ENCODE data around the gene SUGCT.

SUGCT gene

DNA sequence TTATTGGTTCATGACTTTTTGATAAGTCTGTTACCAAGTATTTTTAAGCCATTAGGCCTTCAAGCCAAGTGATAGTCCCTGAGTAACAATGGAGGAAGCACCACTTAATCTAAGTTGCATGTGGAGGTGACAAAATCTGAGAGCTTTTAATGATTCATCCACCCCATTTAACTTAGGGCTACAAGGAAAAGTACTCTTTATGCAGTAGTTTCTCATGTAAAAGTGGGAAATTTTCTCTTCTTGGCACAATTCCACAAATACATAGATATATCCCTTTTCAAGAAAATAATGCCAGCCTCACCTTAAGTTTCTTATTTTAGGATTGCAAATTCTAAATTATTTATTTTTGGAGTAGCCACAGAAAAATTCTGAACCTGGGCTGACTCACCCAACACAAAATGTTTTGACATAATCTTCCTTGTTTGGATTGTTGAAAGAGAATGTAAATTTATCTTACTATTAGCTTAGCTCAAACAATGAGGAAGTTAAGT, 85.7 kb downstream of the SUGCT start:
- H3K27me3 ChIP-seq (replicated peaks; ENCODE audit: insufficient read depth, low read length): no peaks in the 10 kb centered on the region
- H3K9ac ChIP-seq (ENCODE audit: low read length): no peak overlapping the region
- H3K36me3 ChIP-seq (replicated peaks; ENCODE audit: insufficient read depth, low read length): no peaks in the 10 kb centered on the region
- DNase-seq: no peak
- H3K27ac ChIP-seq (ENCODE audit: low read length): no peak overlapping the region
- no peak overlapping the region for H3K4me2 ChIP-seq (ENCODE audit: low read depth, low read length)
- H3K9me2 ChIP-seq (replicated peaks; ENCODE audit: insufficient read depth, low read length): no peaks in the 10 kb centered on the region
- no peak overlapping the region for H2AFZ ChIP-seq (ENCODE audit: low read length)
- no peak for TF ChIP-seq EZH2phosphoT487 (IDR thresholded peaks at IDR 0.05; ENCODE audit: low read length)
- TF ChIP-seq, protein P1, sequence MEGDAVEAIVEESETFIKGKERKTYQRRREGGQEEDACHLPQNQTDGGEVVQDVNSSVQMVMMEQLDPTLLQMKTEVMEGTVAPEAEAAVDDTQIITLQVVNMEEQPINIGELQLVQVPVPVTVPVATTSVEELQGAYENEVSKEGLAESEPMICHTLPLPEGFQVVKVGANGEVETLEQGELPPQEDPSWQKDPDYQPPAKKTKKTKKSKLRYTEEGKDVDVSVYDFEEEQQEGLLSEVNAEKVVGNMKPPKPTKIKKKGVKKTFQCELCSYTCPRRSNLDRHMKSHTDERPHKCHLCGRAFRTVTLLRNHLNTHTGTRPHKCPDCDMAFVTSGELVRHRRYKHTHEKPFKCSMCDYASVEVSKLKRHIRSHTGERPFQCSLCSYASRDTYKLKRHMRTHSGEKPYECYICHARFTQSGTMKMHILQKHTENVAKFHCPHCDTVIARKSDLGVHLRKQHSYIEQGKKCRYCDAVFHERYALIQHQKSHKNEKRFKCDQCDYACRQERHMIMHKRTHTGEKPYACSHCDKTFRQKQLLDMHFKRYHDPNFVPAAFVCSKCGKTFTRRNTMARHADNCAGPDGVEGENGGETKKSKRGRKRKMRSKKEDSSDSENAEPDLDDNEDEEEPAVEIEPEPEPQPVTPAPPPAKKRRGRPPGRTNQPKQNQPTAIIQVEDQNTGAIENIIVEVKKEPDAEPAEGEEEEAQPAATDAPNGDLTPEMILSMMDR (IDR thresholded peaks at IDR 0.05; ENCODE audit: low read length): no peak
- no peak for TF ChIP-seq EZH2 (optimal IDR thresholded peaks at IDR 0.05; ENCODE audit: low read depth, low read length)
- no peaks in the 10 kb centered on the region for H3K9me3 ChIP-seq (replicated peaks; ENCODE audit: insufficient read depth, low read length)
- H3K4me1 ChIP-seq (ENCODE audit: low read length): no peaks in the 10 kb centered on the region
- H3K79me2 ChIP-seq (ENCODE audit: low read length): no peaks in the 10 kb centered on the region
- H3K4me3 ChIP-seq (ENCODE audit: low read length): no peak overlapping the region
- no peaks in the 10 kb centered on the region for H4K20me1 ChIP-seq (ENCODE audit: insufficient read depth, low read length)
- no peaks in the 10 kb centered on the region for H3F3A ChIP-seq (ENCODE audit: insufficient read depth, low read length)

DNA sequence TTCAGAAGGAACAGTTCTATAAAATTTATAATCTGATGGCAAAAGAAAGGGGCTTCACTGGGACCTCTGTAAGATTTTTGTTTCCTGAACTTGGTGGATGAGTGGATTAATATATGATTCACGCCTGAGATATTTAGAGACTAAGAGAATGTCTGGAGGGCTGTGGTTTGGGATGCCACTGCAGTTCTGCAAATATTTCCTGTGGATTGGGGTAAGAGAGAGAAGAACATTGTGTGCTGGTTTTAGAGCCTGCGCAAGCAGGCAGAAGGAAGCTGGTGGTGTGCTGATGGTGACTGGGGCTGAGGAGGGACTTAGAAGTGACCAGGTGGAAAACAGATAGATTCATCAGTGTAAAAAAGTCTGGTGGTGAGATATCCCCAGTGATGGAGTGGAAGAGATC, 87.0 kb downstream of the SUGCT start:
- Histone ChIP-seq H3K4me1 (ENCODE audit: low read length) (no peaks in the 10 kb centered on the region), H3K9ac (ENCODE audit: low read length) (no peak overlapping the region), H3F3A (ENCODE audit: insufficient read depth, low read length) (no peaks in the 10 kb centered on the region), H3K27me3 (replicated peaks; ENCODE audit: insufficient read depth, low read length) (no peaks in the 10 kb centered on the region), H3K36me3 (replicated peaks; ENCODE audit: insufficient read depth, low read length) (no peaks in the 10 kb centered on the region), H3K27ac (ENCODE audit: low read length) (no peak overlapping the region), H3K9me3 (replicated peaks; ENCODE audit: insufficient read depth, low read length) (no peaks in the 10 kb centered on the region), H3K4me3 (ENCODE audit: low read length) (no peak overlapping the region), H3K4me2 (ENCODE audit: low read depth, low read length) (no peak overlapping the region), H3K79me2 (ENCODE audit: low read length) (no peaks in the 10 kb centered on the region), H4K20me1 (ENCODE audit: insufficient read depth, low read length) (no peaks in the 10 kb centered on the region), H3K9me2 (replicated peaks; ENCODE audit: insufficient read depth, low read length) (no peaks in the 10 kb centered on the region), H2AFZ (ENCODE audit: low read length) (no peak overlapping the region)
- no peak for DNase-seq
- no peak for TF ChIP-seq EZH2 (optimal IDR thresholded peaks at IDR 0.05; ENCODE audit: low read depth, low read length)
- no peak for TF ChIP-seq EZH2phosphoT487 (IDR thresholded peaks at IDR 0.05; ENCODE audit: low read length)
- TF ChIP-seq, protein P1 (IDR thresholded peaks at IDR 0.05; ENCODE audit: low read length): no peak

DNA sequence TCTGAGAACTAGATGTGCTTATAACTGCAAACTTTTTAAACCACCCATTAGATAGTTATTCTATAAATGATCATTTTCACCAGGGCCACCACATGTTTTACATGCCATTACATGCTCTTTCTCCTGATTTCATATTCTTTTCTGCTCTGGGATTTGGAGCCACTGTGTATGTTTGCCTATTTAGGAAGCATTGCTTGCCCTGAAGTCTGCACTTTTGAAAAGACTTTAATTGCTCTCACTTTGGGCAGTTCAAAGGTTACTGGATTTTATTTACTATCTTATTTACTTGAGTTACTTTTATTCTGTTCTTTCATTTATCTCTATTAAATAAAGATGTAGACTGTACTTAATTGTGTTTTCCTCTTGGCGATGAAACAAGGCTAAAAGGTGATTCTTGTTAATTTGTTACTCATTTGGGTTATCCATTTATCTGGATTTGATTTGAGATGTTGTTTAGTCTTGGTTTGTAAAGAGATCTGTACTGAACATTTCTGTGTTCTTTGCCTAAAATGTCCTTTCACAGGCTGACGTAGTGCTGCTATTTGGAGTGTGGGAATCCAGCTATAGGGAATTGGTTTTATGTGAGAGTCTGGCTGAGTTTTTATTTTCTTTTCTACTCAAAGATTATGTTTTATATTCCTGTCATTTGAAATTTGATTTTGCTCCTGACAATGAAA, 88.8 kb downstream of the SUGCT start:
- Histone ChIP-seq H3K4me1 (ENCODE audit: low read length) (no peaks in the 10 kb centered on the region), H4K20me1 (ENCODE audit: insufficient read depth, low read length) (no peaks in the 10 kb centered on the region), H3K27me3 (replicated peaks; ENCODE audit: insufficient read depth, low read length) (no peaks in the 10 kb centered on the region), H3K9me3 (replicated peaks; ENCODE audit: insufficient read depth, low read length) (no peaks in the 10 kb centered on the region), H3F3A (ENCODE audit: insufficient read depth, low read length) (no peaks in the 10 kb centered on the region), H3K9me2 (replicated peaks; ENCODE audit: insufficient read depth, low read length) (no peaks in the 10 kb centered on the region), H3K36me3 (replicated peaks; ENCODE audit: insufficient read depth, low read length) (no peaks in the 10 kb centered on the region), H3K79me2 (ENCODE audit: low read length) (no peaks in the 10 kb centered on the region), H3K9ac (ENCODE audit: low read length) (no peak overlapping the region), H3K4me3 (ENCODE audit: low read length) (no peak overlapping the region), H3K27ac (ENCODE audit: low read length) (no peak overlapping the region), H2AFZ (ENCODE audit: low read length) (no peak overlapping the region), H3K4me2 (ENCODE audit: low read depth, low read length) (no peak overlapping the region)
- DNase-seq: no peak
- TF ChIP-seq EZH2 (optimal IDR thresholded peaks at IDR 0.05; ENCODE audit: low read depth, low read length) (no peak), EZH2phosphoT487 (IDR thresholded peaks at IDR 0.05; ENCODE audit: low read length) (no peak)
- TF ChIP-seq, protein P1 (IDR thresholded peaks at IDR 0.05; ENCODE audit: low read length): no peak
